ENCODE measurements around the gene OTOF. TPM values are rescaled to one million over a fixed set of nuclear protein-coding genes. Genes with fewer than 3 reads are reported as not detected.

Gene OTOF
- total and polyA plus RNA-seq, 4 donors, result 0.03 to 0.09 (median 0.08) TPM; not detected in 1

DNA sequence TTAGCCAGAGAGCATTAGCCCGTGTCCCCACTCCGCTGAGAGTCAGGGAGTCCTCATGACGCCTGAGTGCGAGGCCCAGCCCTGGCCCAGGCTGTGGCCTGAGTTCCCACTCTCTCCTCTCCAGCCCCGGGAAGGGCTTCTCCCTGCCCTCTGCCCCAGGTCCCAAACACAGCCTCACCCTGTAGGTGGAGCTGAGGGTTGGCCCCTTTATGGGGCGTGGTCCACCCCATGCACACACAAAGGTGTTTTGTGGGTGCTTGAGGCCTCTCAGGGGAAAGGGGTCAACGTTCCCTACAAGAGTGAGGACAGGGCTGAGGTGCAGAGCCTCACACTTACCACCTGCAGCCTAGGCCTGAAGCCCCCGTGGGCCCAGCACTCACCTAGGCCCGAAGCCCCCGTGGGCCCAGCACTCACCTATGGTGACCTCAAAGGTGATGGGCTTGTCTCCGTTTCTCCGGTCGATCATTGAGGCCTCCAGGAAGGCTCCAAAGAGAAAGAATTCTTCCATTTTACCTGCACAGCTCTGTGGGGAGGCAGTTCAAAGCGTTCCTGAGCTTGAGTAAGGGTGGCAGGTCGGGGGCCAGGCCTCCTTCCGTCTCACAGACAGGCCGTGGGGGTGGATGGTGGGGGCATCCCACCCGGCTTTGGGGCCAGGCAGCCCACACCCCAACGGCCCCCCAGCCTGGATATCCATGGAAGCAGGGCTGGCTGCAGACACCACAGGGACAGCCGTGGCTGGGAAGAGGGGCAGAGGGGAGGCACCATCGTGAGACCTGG lies 2.1 kb upstream of the OTOF start:
- no peaks in the 10 kb centered on the region for H3K9me3 ChIP-seq (ENCODE audit: control insufficient read depth in 4 of 4, insufficient read depth in 3 of 4, low read length in 3 of 4)
- no peak overlapping the region for H3K4me3 ChIP-seq
- H3K27me3 ChIP-seq (ENCODE audit: control insufficient read depth in 3 of 3, insufficient read depth in 3 of 3, low read length in 2 of 3), result peaks cover 0 to 3% (median 0%) of the 10 kb centered on the region in 3 donors
- no peak for ATAC-seq (ENCODE audit: insufficient read depth, low FRiP score)
- TF ChIP-seq, protein P1, sequence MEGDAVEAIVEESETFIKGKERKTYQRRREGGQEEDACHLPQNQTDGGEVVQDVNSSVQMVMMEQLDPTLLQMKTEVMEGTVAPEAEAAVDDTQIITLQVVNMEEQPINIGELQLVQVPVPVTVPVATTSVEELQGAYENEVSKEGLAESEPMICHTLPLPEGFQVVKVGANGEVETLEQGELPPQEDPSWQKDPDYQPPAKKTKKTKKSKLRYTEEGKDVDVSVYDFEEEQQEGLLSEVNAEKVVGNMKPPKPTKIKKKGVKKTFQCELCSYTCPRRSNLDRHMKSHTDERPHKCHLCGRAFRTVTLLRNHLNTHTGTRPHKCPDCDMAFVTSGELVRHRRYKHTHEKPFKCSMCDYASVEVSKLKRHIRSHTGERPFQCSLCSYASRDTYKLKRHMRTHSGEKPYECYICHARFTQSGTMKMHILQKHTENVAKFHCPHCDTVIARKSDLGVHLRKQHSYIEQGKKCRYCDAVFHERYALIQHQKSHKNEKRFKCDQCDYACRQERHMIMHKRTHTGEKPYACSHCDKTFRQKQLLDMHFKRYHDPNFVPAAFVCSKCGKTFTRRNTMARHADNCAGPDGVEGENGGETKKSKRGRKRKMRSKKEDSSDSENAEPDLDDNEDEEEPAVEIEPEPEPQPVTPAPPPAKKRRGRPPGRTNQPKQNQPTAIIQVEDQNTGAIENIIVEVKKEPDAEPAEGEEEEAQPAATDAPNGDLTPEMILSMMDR (IDR thresholded peaks at IDR 0.05; ENCODE audit: control extremely low read depth, extremely low read depth), result no peak
- WGBS, 2 donors, result 91 to 92% methylated on average over 21 of the region's 21 CpGs
- no peak overlapping the region for H3K27ac ChIP-seq (ENCODE audit: low read depth in 1 of 2, low read length in 1 of 2)
- H3K9ac ChIP-seq (ENCODE audit: insufficient read depth in 1 of 2, low read length in 2 of 2), result no peak overlapping the region
- H3K36me3 ChIP-seq (ENCODE audit: control insufficient read depth in 4 of 4, insufficient read depth in 4 of 4, low read length in 4 of 4), result no peaks in the 10 kb centered on the region
- peaks cover 0 to 32% (median 6%) of the 10 kb centered on the region in 5 donors for H3K4me1 ChIP-seq (ENCODE audit: control insufficient read depth in 5 of 5, insufficient read depth in 5 of 5, low read length in 5 of 5)
- no peak for DNase-seq

DNA sequence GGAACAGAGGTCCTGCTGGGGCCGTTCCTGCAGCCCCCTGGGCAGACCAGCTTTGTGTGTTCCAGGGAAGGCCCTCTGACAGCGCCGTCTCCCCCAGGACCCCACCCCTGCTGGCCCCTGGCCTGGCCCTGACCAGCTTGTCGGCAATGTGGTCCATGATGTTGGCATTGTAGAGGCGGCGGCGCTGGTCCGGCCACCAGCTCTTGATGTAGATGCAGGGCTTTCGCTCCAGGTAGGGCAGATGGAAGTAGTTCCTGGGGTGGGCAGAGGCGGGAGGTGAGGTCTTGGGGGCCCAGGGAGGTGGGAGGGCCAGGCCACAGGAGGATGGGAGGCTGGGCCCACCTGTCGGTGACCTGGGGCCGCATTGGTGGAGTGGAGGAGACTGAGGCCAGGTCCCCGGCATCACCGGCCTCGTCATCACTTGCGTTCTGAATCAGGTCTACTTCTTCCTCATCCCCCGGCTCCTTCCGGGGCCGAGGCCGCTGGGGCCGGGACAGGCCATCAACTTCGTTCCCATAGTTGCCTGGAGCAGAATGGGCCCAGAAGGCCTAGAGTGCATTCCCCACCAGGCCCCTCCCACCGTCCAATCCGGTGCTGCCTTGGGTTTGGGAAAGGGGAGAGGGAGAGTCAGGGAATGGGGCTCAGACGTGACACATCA lies 1.3 kb upstream of the OTOF start:
- Histone ChIP-seq H3K4me3 (no peak overlapping the region), H3K36me3 (ENCODE audit: control insufficient read depth in 4 of 4, insufficient read depth in 4 of 4, low read length in 4 of 4) (no peaks in the 10 kb centered on the region), H3K9me3 (ENCODE audit: control insufficient read depth in 4 of 4, insufficient read depth in 3 of 4, low read length in 3 of 4) (no peaks in the 10 kb centered on the region), H3K4me1 (ENCODE audit: control insufficient read depth in 5 of 5, insufficient read depth in 5 of 5, low read length in 5 of 5) (peaks cover 0 to 29% (median 6%) of the 10 kb centered on the region in 5 donors), H3K27ac (ENCODE audit: low read depth in 1 of 2, low read length in 1 of 2) (no peak overlapping the region), H3K9ac (ENCODE audit: insufficient read depth in 1 of 2, low read length in 2 of 2) (no peak overlapping the region), H3K27me3 (ENCODE audit: control insufficient read depth in 3 of 3, insufficient read depth in 3 of 3, low read length in 2 of 3) (peaks cover 0 to 3% (median 0%) of the 10 kb centered on the region in 3 donors)
- no peak for ATAC-seq (ENCODE audit: insufficient read depth, low FRiP score)
- 96% methylated on average over 25 of the region's 25 CpGs for WGBS, 2 donors
- TF ChIP-seq, protein P1 (IDR thresholded peaks at IDR 0.05; ENCODE audit: control extremely low read depth, extremely low read depth), result no peak
- no peak for DNase-seq

DNA sequence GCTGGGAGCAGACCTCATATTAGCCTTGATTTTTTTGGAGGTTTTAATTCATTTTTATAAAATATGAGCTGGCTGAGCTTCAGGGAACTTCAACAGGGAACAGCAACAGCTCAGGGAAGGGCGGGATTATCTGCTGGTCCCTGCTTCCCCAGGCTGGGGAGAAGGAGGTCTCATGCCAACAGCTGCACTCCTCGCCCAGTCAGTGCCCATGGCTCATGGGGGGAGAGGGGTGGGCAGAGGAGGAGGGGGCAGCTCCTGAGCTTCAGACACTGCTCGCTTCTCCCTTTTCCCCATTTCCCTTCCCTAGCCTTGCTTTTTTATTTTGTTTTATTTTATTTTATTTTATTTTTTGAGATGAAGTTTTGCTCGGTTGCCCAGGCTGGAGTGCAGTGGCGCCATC lies 442 bp upstream of the OTOF start:
- H3K27ac ChIP-seq (ENCODE audit: low read depth in 1 of 2, low read length in 1 of 2), result no peak overlapping the region
- H3K4me3 ChIP-seq, result no peak overlapping the region
- ATAC-seq (ENCODE audit: insufficient read depth, low FRiP score), result no peak
- TF ChIP-seq, protein P1 (IDR thresholded peaks at IDR 0.05; ENCODE audit: control extremely low read depth, extremely low read depth), result no peak
- no peak for DNase-seq
- H3K9ac ChIP-seq (ENCODE audit: insufficient read depth in 1 of 2, low read length in 2 of 2), result no peak overlapping the region
- no peaks in the 10 kb centered on the region for H3K9me3 ChIP-seq (ENCODE audit: control insufficient read depth in 4 of 4, insufficient read depth in 3 of 4, low read length in 3 of 4)
- peaks cover 0 to 3% (median 0%) of the 10 kb centered on the region in 3 donors for H3K27me3 ChIP-seq (ENCODE audit: control insufficient read depth in 3 of 3, insufficient read depth in 3 of 3, low read length in 2 of 3)
- no peaks in the 10 kb centered on the region for H3K36me3 ChIP-seq (ENCODE audit: control insufficient read depth in 4 of 4, insufficient read depth in 4 of 4, low read length in 4 of 4)
- WGBS, 2 donors, result 84 to 89% methylated on average over 5 of the region's 5 CpGs
- peaks cover 0 to 20% (median 4%) of the 10 kb centered on the region in 5 donors for H3K4me1 ChIP-seq (ENCODE audit: control insufficient read depth in 5 of 5, insufficient read depth in 5 of 5, low read length in 5 of 5)
